ENCODE results near the gene IRF2BP1. TPM values are rescaled to one million over a fixed set of nuclear protein-coding genes. Genes with fewer than 3 reads are reported as not detected.

Gene IRF2BP1
- total RNA-seq, 2 experiments from 2014 or later = 21.0 to 21.6 TPM

- H3K9me3 ChIP-seq (ENCODE audit: control insufficient read depth in 1 of 2, insufficient read depth in 1 of 2, low read length in 2 of 2) = no peaks in the 10 kb centered on the region
- H3K4me3 Mint-ChIP-seq = no peak overlapping the region
- no peak for DNase-seq
- ATAC-seq (ENCODE audit: poor library complexity) = no peak
- H3K9me3 Mint-ChIP-seq = no peaks in the 10 kb centered on the region
- H3K4me1 Mint-ChIP-seq (ENCODE audit: low read depth) = no peaks in the 10 kb centered on the region
- H3K27me3 Mint-ChIP-seq = peaks cover 27% of the 10 kb centered on the region
- no peaks in the 10 kb centered on the region for H3K36me3 Mint-ChIP-seq (ENCODE audit: low read depth)
- TF ChIP-seq CTCF (IDR thresholded peaks at IDR 0.05) = no peak
- no peak overlapping the region for H3K27ac Mint-ChIP-seq
- ChIA-PET POLR2A (no interaction called here), CTCF (no interaction called here)
- H3K4me1 ChIP-seq (ENCODE audit: insufficient read depth, low read length) = no peaks in the 10 kb centered on the region
- H3K36me3 ChIP-seq (ENCODE audit: insufficient read depth, low read length) = no peaks in the 10 kb centered on the region
- H3K4me3 ChIP-seq (ENCODE audit: low read length) = no peak overlapping the region
- intact Hi-C loops (cut with DNase I, micrococcal nuclease) = loop anchor here in 1 of 2 experiments (10.0 kb wide), 1 partner anchor 424 kb away; the partner anchor contains the start of gene PPP5C
- H3K27me3 ChIP-seq (ENCODE audit: control insufficient read depth in 1 of 2, insufficient read depth in 2 of 2, low read length in 2 of 2) = no peaks in the 10 kb centered on the region
- H3K27ac ChIP-seq (ENCODE audit: low read depth in 1 of 2, low read length in 2 of 2) = no peak overlapping the region
These were observed 34.5 kb upstream of the IRF2BP1 start for GRCh38 chr19:45920458-45920857.

GRCh38 chr19:45919678-45920077 is 33.7 kb upstream of the IRF2BP1 start:
- H3K9me3 Mint-ChIP-seq = no peaks in the 10 kb centered on the region
- Histone ChIP-seq H3K9me3 (ENCODE audit: control insufficient read depth in 1 of 2, insufficient read depth in 1 of 2, low read length in 2 of 2) (no peaks in the 10 kb centered on the region), H3K36me3 (ENCODE audit: insufficient read depth, low read length) (no peaks in the 10 kb centered on the region), H3K4me3 (ENCODE audit: low read length) (no peak overlapping the region), H3K4me1 (ENCODE audit: insufficient read depth, low read length) (no peaks in the 10 kb centered on the region), H3K27ac (ENCODE audit: low read depth in 1 of 2, low read length in 2 of 2) (no peak overlapping the region), H3K27me3 (ENCODE audit: control insufficient read depth in 1 of 2, insufficient read depth in 2 of 2, low read length in 2 of 2) (no peaks in the 10 kb centered on the region)
- TF ChIP-seq CTCF (IDR thresholded peaks at IDR 0.05) = no peak
- DNase-seq = no peak
- CTCF ChIA-PET = no interaction called here
- peaks cover 30% of the 10 kb centered on the region for H3K27me3 Mint-ChIP-seq
- ATAC-seq (ENCODE audit: poor library complexity) = no peak
- intact Hi-C loops (cut with DNase I, micrococcal nuclease) = loop anchor here in 1 of 2 experiments (10.0 kb wide), 1 partner anchor 425 kb away; the partner anchor contains the start of gene PPP5C
- H3K4me1 Mint-ChIP-seq (ENCODE audit: low read depth) = no peaks in the 10 kb centered on the region
- H3K4me3 Mint-ChIP-seq = no peak overlapping the region
- no peaks in the 10 kb centered on the region for H3K36me3 Mint-ChIP-seq (ENCODE audit: low read depth)
- POLR2A ChIA-PET = no interaction called here
- H3K27ac Mint-ChIP-seq = no peak overlapping the region

GRCh38 chr19:45918721-45919120 is 32.8 kb upstream of the IRF2BP1 start:
- H3K9me3 Mint-ChIP-seq = no peaks in the 10 kb centered on the region
- ATAC-seq (ENCODE audit: poor library complexity) (no peak), DNase-seq (no peak)
- H3K27ac ChIP-seq (ENCODE audit: low read depth in 1 of 2, low read length in 2 of 2) = no peak overlapping the region
- no peaks in the 10 kb centered on the region for H3K4me1 Mint-ChIP-seq (ENCODE audit: low read depth)
- intact Hi-C loops (cut with DNase I, micrococcal nuclease) = no loop called here
- H3K4me3 ChIP-seq (ENCODE audit: low read length) = no peak overlapping the region
- H3K27me3 Mint-ChIP-seq = peaks cover 33% of the 10 kb centered on the region
- H3K36me3 Mint-ChIP-seq (ENCODE audit: low read depth) = no peaks in the 10 kb centered on the region
- H3K27me3 ChIP-seq (ENCODE audit: control insufficient read depth in 1 of 2, insufficient read depth in 2 of 2, low read length in 2 of 2) = peaks cover 0 to 3% of the 10 kb centered on the region in 2 experiments
- ChIA-PET CTCF (no interaction called here), POLR2A (no interaction called here)
- no peak for TF ChIP-seq CTCF (IDR thresholded peaks at IDR 0.05)
- peaks cover 0 to 6% of the 10 kb centered on the region in 2 experiments for H3K9me3 ChIP-seq (ENCODE audit: control insufficient read depth in 1 of 2, insufficient read depth in 1 of 2, low read length in 2 of 2)
- no peaks in the 10 kb centered on the region for H3K36me3 ChIP-seq (ENCODE audit: insufficient read depth, low read length)
- H3K4me3 Mint-ChIP-seq = no peak overlapping the region
- no peak overlapping the region for H3K27ac Mint-ChIP-seq
- H3K4me1 ChIP-seq (ENCODE audit: insufficient read depth, low read length) = no peaks in the 10 kb centered on the region

All from CD4-positive, alpha-beta T cell (primary cell).